Chondrocyte (in vitro differentiated cells): ENCODE measurements around the gene UBE3C. TPM values are rescaled to one million over a fixed set of nuclear protein-coding genes. Genes with fewer than 3 reads are reported as not detected.

Experiments used
- DNase-seq: peaks from one replicate; pipeline ENCODE4 v3.0.0; 2021; ENCODE audit warnings: mixed read lengths, low spot score
- H3K27ac Mint-ChIP-seq: one replicate; pipeline ENCODE4 v1.8.0; 2021; ENCODE audit warnings: mild to moderate bottlenecking, moderate library complexity, mixed read lengths; ENCODE audit not compliant: unreplicated experiment
- H3K27me3 Mint-ChIP-seq: 2 replicates; pipeline ENCODE4 v1.8.0; 2021; ENCODE audit warnings: low read depth, mixed read lengths
- H3K36me3 Mint-ChIP-seq: 2 replicates; pipeline ENCODE4 v1.8.0; 2021; ENCODE audit warnings: low read depth, mixed read lengths
- H3K4me1 Mint-ChIP-seq: 2 replicates; pipeline ENCODE4 v1.8.0; 2021; ENCODE audit warnings: low read depth, mild to moderate bottlenecking, mixed read lengths
- H3K4me3 Mint-ChIP-seq: one replicate; pipeline ENCODE4 v1.8.0; 2021; ENCODE audit warnings: mild to moderate bottlenecking, moderate library complexity, mixed read lengths; ENCODE audit not compliant: unreplicated experiment
- H3K9me3 Mint-ChIP-seq: 2 replicates; pipeline ENCODE4 v1.8.0; 2021; ENCODE audit warnings: low read depth, mixed read lengths
- total RNA-seq: library from RNA; stranded (reverse); gene quantifications from 3 replicates; pipeline ENCODE4 v1.2.1, GENCODE V29; 2021
- TF ChIP-seq, protein P1 (sequence below): fragments of 200-600 bp; sonication (generic); IDR thresholded peaks from 2 replicates; pipeline ENCODE4 v1.5.0; 2021; ENCODE audit warnings: antibody characterized with exemption, mild to moderate bottlenecking, moderate library complexity

UBE3C gene
- total RNA-seq, 1 donor from 2014 or later: 58.9 TPM

DNA sequence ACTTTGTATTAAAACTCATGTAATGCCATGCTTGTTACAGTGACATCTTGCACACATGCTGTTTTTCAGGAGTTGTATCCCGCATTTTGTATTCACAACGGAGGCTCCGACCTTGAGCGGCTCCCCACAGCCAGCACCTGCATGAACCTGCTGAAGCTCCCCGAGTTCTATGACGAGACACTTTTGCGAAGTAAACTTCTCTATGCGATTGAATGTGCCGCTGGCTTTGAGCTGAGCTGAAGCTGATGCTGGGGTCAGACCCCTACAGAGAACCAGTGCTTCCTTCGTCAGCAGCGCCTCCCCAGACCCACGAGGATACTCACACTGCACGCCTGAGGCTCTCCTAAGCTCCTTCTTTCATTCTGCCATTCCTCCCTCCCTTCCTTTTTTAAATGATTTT lies 128.8 kb downstream of the UBE3C start:
- Mint-ChIP-seq H3K27me3 (no peaks in the 10 kb centered on the region), H3K36me3 (peaks cover 32% of the 10 kb centered on the region), H3K9me3 (no peaks in the 10 kb centered on the region), H3K4me1 (peaks cover 18% of the 10 kb centered on the region), H3K4me3 (no peak overlapping the region), H3K27ac (no peak overlapping the region)
- TF ChIP-seq, protein P1, sequence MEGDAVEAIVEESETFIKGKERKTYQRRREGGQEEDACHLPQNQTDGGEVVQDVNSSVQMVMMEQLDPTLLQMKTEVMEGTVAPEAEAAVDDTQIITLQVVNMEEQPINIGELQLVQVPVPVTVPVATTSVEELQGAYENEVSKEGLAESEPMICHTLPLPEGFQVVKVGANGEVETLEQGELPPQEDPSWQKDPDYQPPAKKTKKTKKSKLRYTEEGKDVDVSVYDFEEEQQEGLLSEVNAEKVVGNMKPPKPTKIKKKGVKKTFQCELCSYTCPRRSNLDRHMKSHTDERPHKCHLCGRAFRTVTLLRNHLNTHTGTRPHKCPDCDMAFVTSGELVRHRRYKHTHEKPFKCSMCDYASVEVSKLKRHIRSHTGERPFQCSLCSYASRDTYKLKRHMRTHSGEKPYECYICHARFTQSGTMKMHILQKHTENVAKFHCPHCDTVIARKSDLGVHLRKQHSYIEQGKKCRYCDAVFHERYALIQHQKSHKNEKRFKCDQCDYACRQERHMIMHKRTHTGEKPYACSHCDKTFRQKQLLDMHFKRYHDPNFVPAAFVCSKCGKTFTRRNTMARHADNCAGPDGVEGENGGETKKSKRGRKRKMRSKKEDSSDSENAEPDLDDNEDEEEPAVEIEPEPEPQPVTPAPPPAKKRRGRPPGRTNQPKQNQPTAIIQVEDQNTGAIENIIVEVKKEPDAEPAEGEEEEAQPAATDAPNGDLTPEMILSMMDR: no peak
- peak; percentile 34 for DNase-seq

DNA sequence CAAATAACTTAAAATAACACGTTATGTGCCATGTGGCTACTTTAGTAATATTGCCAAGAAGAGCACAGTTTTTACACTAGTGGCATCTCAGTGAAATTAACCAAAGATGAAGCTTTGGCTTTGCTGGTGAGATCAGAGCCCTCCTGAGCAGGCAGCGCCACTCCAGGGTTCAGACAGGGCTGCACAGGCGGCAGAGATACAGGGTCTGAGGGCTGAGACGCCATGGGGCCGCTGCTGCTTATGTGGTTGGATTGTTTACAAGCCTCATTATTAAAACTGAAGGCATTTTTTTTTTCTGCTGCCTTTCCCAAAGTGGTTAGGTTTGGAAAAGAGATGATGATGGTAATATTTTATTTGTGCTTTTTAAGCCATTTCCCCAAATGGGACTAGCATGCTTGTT lies 129.2 kb downstream of the UBE3C start:
- H3K9me3 Mint-ChIP-seq: no peaks in the 10 kb centered on the region
- peaks cover 22% of the 10 kb centered on the region for H3K4me1 Mint-ChIP-seq
- no peak overlapping the region for H3K4me3 Mint-ChIP-seq
- TF ChIP-seq, protein P1: no peak
- peak; percentile 47 for DNase-seq
- H3K27ac Mint-ChIP-seq: no peak overlapping the region
- H3K27me3 Mint-ChIP-seq: no peaks in the 10 kb centered on the region
- H3K36me3 Mint-ChIP-seq: peaks cover 30% of the 10 kb centered on the region

DNA sequence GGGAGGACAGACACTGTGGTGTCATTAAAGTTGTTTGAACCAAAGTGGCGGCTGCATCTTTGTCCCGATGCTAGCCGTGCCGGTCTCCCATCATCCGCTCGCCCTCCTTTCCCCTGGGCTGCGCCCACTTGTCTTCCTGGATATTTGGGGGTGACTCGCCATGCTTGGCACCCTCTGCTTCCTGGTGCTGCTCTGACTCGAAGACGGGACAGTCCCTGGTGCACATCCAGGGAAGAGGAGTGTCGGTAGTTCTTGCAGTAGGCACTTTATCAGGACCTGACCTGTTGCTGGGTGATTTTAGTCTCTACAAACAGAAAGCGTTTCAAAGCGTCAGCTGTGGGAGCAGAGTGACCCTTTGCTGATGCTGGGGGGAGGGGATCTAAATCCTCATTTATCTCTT lies 129.8 kb downstream of the UBE3C start:
- H3K4me1 Mint-ChIP-seq: peaks cover 28% of the 10 kb centered on the region
- no peaks in the 10 kb centered on the region for H3K9me3 Mint-ChIP-seq
- H3K27me3 Mint-ChIP-seq: no peaks in the 10 kb centered on the region
- TF ChIP-seq, protein P1: no peak
- peaks cover 29% of the 10 kb centered on the region for H3K36me3 Mint-ChIP-seq
- no peak overlapping the region for H3K27ac Mint-ChIP-seq
- DNase-seq: peak; percentile 79
- H3K4me3 Mint-ChIP-seq: no peak overlapping the region

DNA sequence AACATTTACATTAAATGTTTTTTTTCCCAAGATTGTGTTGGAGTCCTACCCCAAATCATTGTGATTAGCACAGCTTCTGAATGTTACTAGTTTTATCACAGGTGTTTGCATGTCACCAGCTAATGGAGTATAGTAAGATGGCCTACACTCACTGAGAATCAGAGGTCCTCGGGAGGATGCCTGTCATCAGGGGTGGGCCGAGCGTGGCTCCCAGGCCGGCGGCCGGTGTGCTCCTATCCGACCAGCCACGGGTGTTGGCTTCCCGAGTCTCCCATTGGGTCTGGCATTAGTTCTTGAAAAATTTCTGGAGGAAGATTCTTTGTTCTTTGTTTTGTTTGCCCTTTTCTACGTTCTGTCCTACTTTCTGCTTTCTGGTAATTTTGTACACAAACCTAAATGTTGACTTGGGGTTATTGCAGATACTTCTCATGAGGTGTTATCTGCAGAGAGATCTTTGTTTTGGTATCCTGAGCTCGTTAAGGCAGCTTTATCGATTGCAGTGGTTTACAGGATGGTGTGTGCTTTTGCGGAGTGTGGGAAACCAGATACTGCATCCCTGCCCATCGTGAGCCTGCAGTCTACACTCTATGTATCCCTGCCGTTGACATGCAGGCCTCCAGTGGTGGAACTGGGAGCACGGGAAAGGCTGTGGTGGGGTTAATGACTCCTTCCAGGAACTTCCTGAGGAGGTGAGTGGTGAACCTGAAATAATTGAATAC lies 130.8 kb downstream of the UBE3C start:
- Mint-ChIP-seq H3K4me1 (peaks cover 31% of the 10 kb centered on the region), H3K9me3 (no peaks in the 10 kb centered on the region), H3K27ac (peak overlapping the region; percentile 25), H3K36me3 (peaks cover 29% of the 10 kb centered on the region), H3K4me3 (no peak overlapping the region), H3K27me3 (no peaks in the 10 kb centered on the region)
- TF ChIP-seq, protein P1: no peak
- DNase-seq: peak; percentile 35

DNA sequence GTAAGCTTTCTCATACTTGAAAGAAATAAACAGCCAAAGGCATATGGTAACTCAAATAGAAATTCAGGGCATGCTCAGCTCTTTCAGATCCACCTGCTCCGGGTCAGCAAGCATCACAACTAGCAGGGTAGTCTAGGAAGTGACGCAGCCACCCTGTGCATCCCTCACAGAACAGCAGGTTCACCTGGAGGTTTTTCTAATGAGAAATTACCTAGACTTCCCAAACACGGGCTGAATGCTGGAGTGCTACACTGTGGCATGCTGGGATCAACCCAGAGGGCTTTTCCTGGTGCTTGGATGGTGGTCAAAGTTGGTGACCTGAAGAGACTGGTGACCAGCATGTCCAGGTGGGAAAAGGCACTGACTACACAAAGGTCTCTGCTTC lies 131.3 kb downstream of the UBE3C start:
- TF ChIP-seq, protein P1: no peak
- H3K4me1 Mint-ChIP-seq: peaks cover 31% of the 10 kb centered on the region
- no peak overlapping the region for H3K27ac Mint-ChIP-seq
- peaks cover 27% of the 10 kb centered on the region for H3K36me3 Mint-ChIP-seq
- H3K27me3 Mint-ChIP-seq: no peaks in the 10 kb centered on the region
- H3K4me3 Mint-ChIP-seq: no peak overlapping the region
- peak; percentile 44 for DNase-seq
- H3K9me3 Mint-ChIP-seq: no peaks in the 10 kb centered on the region
